ENCODE measurements around the gene BBX.

The BBX gene

DNA sequence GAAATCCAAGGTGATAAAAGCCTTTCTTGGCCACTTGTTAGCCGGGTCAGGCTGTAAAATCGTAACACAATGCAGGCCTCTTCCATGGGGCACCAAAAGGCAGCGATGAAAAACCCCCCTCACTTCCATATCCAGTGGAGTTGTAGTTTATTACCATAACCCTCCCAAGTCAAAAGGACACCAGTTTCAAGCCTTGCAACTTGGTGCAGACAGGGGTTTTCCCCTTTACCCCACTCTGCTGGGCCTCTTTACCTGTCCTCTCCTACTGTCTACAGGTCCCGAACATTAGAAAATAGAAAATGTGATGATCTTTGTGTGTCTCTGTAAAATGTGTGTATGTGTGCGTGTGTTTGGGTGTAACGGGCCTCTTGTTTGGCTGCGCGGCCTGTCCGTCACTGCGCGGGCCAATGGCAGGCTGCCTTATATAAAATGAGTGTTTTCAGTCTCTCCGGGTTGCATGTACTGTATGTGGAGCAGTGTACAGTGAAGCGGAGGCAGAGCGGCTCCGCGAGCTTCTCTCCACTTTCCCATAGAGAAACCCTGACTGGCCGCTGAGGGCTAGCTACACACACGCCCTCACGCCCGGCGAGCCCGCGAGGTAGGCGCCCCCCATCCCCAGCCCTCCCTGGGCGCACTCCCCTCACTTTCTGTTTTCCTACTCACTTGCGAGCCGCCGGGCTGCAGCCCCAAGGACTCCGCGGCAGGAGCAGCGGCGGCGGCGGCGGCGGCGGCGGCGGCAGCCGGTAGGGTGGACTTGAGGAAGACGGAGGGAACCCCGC, at the start of gene BBX:
TSS of gene BBX (plus strand) at position 453 of the 779 bp plus-strand sequence. CDS start 187,499 bp downstream, outside the sequence.
- peak within 1 kb of the TSS; percentile 97 for H3K4me3 Mint-ChIP-seq
- peaks cover 34% of the 10 kb centered on the region for H3K4me1 Mint-ChIP-seq
- H3K9me3 Mint-ChIP-seq, result no peaks in the 10 kb centered on the region
- no peaks in the 10 kb centered on the region for H3K27me3 Mint-ChIP-seq
- peak within 1 kb of the TSS; percentile 97 for H3K27ac Mint-ChIP-seq
- no peaks in the 10 kb centered on the region for H3K36me3 Mint-ChIP-seq

DNA sequence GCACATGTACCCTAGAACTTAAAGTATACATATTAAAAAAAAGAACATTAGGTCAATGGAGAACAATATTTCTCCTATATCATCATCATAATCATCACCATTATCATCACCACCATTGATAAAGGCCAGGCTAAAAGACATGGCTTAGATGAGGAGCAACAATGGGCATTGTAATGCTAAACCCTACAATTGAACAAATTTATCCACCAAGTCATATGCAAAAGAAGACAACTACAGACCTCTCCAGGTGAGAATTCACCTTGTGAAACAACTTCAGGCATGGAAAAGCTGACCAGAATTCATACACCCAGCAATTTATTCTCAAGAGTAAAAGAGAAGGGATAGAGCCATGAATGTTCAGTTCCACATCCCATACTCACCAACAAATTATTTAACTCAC, 46.3 kb upstream of the BBX start:
- Mint-ChIP-seq H3K4me3 (no peak overlapping the region), H3K27me3 (peaks cover 10% of the 10 kb centered on the region), H3K4me1 (no peaks in the 10 kb centered on the region), H3K36me3 (peaks cover 4% of the 10 kb centered on the region), H3K27ac (no peak overlapping the region), H3K9me3 (peaks cover 15% of the 10 kb centered on the region)

DNA sequence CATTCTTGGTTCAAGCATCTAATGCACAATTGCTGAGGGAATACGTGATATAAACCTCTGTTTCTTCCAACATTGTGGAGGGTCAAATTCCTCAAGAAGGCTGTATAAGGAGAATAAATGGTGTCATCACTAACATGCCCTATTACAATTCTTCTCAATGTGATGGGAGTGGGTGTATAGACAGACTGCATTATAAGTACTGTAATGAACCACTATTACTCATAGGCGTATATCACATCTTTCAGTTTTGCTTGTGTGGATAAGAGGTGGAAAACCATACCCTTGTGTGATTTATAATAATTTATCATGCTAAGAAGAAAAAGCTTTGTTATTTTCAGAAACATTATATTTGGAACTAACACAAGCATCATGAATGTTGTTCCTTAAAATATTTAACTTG, 35.3 kb upstream of the BBX start:
- H3K4me3 Mint-ChIP-seq, result no peak overlapping the region
- H3K36me3 Mint-ChIP-seq, result no peaks in the 10 kb centered on the region
- no peaks in the 10 kb centered on the region for H3K4me1 Mint-ChIP-seq
- no peaks in the 10 kb centered on the region for H3K27me3 Mint-ChIP-seq
- no peaks in the 10 kb centered on the region for H3K9me3 Mint-ChIP-seq
- no peak overlapping the region for H3K27ac Mint-ChIP-seq

DNA sequence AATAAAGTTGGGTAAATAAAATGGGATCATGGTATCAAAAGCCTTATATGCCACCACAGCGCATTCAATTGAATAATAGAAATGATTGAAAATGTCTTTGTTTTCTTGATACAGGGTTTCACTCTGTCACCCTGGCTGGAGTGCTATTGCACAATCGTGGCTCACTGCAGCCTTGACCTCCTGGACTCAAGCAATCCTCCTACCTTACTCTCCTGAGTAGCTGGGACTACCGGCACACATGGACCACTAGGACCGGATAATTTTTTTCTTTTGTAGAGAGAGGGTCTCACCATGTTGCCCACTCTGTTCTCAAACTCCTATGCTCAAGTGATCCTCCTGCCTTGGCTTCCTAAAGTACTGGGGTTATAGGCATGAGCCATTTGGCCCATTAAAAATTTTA, 33.8 kb upstream of the BBX start:
- H3K9me3 Mint-ChIP-seq, result no peaks in the 10 kb centered on the region
- H3K36me3 Mint-ChIP-seq, result no peaks in the 10 kb centered on the region
- H3K4me3 Mint-ChIP-seq, result no peak overlapping the region
- H3K4me1 Mint-ChIP-seq, result no peaks in the 10 kb centered on the region
- H3K27me3 Mint-ChIP-seq, result peaks cover 1% of the 10 kb centered on the region
- no peak overlapping the region for H3K27ac Mint-ChIP-seq

DNA sequence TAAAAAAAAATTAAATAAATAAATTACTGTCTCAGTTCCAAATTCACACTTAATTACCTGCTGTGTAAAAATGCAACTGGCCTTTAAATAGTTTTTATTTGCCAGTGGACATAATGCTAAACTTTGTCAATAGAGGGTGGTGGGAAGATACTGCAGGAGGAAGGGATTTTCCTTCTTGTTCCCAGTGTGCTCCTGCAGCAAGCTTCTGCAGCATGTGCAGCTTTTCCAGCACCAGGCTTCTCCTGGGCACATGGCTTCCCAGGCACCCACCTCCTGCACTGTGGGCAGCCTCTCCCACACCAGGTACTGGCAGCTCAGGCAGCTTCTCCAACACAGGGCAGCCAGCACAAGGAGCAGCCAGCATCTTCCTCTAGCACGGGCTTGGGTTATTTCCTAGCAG, 29.6 kb upstream of the BBX start:
- Mint-ChIP-seq H3K27me3 (peaks cover 2% of the 10 kb centered on the region), H3K4me3 (no peak overlapping the region), H3K27ac (no peak overlapping the region), H3K4me1 (no peaks in the 10 kb centered on the region), H3K9me3 (no peaks in the 10 kb centered on the region), H3K36me3 (no peaks in the 10 kb centered on the region)

DNA sequence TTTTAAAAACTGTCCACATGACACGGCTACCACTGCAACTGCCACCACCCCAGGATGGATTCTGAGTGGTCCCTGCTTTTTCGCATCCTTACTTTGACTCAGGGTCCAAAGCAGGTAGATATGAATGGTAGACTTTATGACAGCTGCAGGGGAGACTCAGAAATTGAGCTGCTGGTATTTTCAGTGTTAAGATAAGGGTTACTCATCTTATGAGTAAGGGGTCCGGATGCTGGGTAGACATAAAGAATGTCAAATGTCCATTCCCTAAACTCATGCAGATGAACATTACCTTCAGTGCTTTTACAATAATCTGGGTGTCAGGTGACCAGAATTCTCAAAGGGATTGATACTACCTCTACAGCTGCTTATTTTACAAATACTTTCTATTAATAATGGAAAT, 25.9 kb upstream of the BBX start:
- H3K4me3 Mint-ChIP-seq, result no peak overlapping the region
- no peaks in the 10 kb centered on the region for H3K4me1 Mint-ChIP-seq
- H3K27ac Mint-ChIP-seq, result no peak overlapping the region
- no peaks in the 10 kb centered on the region for H3K9me3 Mint-ChIP-seq
- H3K36me3 Mint-ChIP-seq, result no peaks in the 10 kb centered on the region
- peaks cover 2% of the 10 kb centered on the region for H3K27me3 Mint-ChIP-seq

DNA sequence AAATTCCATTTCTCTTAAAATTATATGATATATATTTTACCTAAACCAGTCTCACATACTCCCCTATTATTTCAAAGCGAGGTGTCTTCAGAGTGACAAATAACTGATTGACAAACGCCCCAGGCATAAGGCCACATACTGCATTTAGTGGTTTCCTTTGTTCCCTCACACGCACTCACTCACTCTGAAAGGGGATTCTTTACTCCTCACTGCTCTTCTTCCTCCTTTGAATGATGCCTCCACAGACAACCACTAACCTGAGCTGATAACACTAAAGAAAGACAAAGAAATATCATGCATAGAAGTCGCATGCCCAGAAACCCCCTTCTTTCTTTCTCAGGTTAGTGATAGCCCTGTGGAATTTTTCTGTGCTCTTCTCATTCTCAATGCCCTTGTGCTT, 24.1 kb upstream of the BBX start:
- H3K4me3 Mint-ChIP-seq, result no peak overlapping the region
- no peaks in the 10 kb centered on the region for H3K36me3 Mint-ChIP-seq
- H3K4me1 Mint-ChIP-seq, result no peaks in the 10 kb centered on the region
- H3K27ac Mint-ChIP-seq, result no peak overlapping the region
- H3K27me3 Mint-ChIP-seq, result peaks cover 2% of the 10 kb centered on the region
- no peaks in the 10 kb centered on the region for H3K9me3 Mint-ChIP-seq

DNA sequence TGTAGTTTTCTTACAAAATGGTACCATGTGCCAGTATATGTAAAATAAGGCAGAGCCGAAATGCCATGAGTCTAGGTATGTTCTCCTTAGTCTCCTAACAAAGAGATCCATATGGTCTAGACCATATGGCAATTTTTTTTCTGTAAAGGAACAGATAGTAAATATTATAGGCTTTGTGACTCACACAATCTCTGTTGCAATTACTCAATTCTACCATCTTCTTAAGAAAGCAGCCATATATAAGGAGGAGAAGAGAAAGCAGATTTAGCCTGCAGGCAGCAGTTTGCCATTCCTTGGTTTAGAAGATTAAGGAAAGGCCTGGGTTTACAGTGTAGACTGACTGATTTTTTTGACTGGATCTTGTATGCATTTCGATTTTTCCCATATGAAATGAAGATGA, 16.3 kb upstream of the BBX start:
- Mint-ChIP-seq H3K4me1 (no peaks in the 10 kb centered on the region), H3K36me3 (no peaks in the 10 kb centered on the region), H3K27me3 (peaks cover 4% of the 10 kb centered on the region), H3K9me3 (no peaks in the 10 kb centered on the region), H3K4me3 (no peak overlapping the region), H3K27ac (no peak overlapping the region)

DNA sequence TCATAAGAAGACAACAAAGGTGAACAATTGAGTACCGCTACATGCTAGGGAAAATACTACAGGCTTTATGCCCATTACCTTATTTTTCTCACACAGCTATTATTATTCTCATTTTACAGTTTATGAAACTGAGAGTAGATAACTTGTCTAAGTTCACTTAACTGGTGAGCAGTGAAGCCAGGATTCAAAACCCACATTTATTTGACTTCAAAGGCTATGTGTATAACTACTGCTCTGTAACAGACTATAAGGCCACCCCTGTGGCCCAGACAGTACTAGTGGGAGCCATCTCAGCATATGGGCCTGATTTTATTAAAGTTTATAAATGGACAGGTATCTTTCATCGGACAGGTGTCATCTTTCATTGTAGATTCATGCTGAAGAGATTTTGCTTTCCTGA, 14.4 kb upstream of the BBX start:
- no peak overlapping the region for H3K4me3 Mint-ChIP-seq

DNA sequence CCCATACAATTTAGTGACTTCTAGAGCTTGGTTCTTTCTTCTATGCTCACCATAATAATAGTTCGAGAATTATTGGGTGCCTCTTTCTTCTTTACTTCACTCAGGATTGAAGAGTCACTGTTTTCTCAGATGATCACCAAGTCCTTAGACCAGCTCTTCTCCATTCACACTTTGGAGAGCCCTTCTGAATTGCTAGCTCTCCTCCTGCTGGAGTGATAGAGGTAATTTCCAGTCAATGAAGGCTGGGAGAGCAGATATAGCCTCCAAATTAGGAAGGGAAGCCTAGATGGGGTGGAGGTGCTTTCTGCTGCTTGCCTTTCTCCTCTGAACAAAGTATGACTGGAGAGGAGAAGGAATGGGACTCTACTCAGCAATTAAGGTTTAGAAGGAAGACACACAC, 10.7 kb upstream of the BBX start:
- H3K27ac Mint-ChIP-seq, result no peak overlapping the region
- H3K9me3 Mint-ChIP-seq, result no peaks in the 10 kb centered on the region
- H3K4me3 Mint-ChIP-seq, result no peak overlapping the region
- H3K27me3 Mint-ChIP-seq, result peaks cover 6% of the 10 kb centered on the region
- no peaks in the 10 kb centered on the region for H3K36me3 Mint-ChIP-seq
- no peaks in the 10 kb centered on the region for H3K4me1 Mint-ChIP-seq

More for the DNA sequence above, 14.4 kb upstream of the BBX start:
- H3K4me1 Mint-ChIP-seq, result no peaks in the 10 kb centered on the region
- no peak overlapping the region for H3K27ac Mint-ChIP-seq
- peaks cover 5% of the 10 kb centered on the region for H3K27me3 Mint-ChIP-seq
- H3K36me3 Mint-ChIP-seq, result no peaks in the 10 kb centered on the region
- no peaks in the 10 kb centered on the region for H3K9me3 Mint-ChIP-seq

DNA sequence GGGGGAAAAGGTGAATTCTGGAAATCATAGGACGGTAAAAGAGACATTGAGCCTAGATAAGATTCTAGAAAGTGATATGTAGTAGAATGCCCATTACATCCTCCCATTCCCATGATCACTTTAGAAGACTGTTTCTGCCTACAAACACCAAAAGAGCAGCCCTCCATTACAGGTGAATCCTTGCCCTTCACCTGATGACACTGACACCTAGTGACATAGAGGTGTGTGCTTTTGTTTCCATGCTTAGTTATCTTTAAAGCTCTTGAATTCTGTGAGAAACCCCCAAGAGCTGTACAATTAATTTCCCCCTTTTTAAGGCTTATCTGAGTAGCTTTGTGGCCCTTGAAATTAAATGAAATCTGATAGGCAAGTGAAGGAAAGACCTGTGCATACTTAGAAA, 8.3 kb upstream of the BBX start:
- H3K27me3 Mint-ChIP-seq, result peaks cover 6% of the 10 kb centered on the region
- H3K4me3 Mint-ChIP-seq, result no peak overlapping the region
- H3K4me1 Mint-ChIP-seq, result no peaks in the 10 kb centered on the region
- no peak overlapping the region for H3K27ac Mint-ChIP-seq
- no peaks in the 10 kb centered on the region for H3K9me3 Mint-ChIP-seq
- no peaks in the 10 kb centered on the region for H3K36me3 Mint-ChIP-seq

DNA sequence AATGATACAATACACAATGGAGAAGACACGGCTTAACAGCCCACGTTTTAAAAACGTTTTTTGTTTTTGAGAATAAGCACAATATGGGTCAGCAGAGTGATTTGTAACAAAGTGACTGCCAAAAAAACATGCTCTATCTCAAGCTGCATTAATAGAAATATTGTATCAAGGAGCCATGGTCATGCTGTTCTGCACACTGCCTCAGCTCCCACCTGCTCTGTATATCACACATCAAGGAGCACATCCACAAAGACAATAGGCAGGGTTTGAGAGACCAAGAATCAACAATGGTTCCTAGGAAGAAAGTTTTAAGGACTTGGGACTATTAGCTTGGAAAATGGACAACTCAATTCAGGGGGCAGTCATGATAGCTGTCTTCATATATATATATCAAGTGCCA, 6.3 kb upstream of the BBX start:
- Mint-ChIP-seq H3K27ac (no peak overlapping the region), H3K36me3 (no peaks in the 10 kb centered on the region), H3K27me3 (peaks cover 3% of the 10 kb centered on the region), H3K4me3 (no peak overlapping the region), H3K9me3 (no peaks in the 10 kb centered on the region), H3K4me1 (peaks cover 1% of the 10 kb centered on the region)

DNA sequence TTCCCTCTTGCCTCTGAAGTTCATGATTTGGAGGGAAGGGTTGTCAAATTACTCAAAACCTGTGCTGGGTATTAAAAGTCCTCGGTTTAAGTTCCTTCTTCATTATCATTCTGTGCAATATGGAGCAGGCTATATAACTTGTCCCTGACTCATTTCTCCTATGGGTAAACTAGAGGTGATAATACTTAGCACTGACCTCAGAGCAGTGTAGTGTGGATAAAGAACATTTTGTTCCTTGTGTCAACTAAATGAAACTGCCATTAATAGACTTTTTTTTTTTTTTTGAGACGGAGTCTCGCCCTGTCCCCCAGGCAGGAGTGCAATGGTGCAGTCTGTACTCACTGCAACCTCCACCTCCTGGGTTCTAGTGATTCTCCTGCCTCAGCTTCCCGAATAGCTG, 2.2 kb upstream of the BBX start:
- H3K27ac Mint-ChIP-seq, result no peak overlapping the region
- H3K27me3 Mint-ChIP-seq, result peaks cover 2% of the 10 kb centered on the region
- no peaks in the 10 kb centered on the region for H3K36me3 Mint-ChIP-seq
- no peak overlapping the region for H3K4me3 Mint-ChIP-seq
- no peaks in the 10 kb centered on the region for H3K9me3 Mint-ChIP-seq
- H3K4me1 Mint-ChIP-seq, result peaks cover 13% of the 10 kb centered on the region

DNA sequence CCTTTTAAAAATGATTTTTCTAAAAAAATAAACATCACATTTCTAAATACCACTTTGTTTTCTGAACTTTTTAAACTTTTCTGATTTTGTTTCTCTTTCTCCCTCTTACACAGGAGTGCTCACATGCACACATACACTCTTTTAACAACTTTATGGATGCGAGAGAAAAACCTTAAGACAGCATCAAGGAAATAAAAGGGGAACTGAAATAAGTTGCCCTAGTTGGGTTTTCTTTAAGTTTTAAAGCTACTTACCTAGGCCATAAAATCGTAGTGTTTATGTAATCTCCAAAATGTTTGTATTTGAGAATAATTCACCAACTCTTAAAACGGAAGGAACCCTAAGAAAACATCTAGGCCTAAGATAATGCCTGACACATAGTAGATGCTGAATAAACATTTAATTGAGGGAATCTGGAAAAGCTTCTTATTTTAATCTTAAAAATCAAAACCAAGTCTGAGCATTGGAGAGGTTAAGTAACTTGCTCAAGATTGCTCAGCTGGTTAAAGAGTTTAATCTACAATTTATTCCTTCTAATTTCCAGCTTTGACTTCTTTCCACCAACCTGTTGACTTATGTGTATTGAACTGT, 1.2 kb upstream of the BBX start:
- Mint-ChIP-seq H3K27ac (no peak overlapping the region), H3K36me3 (no peaks in the 10 kb centered on the region), H3K9me3 (no peaks in the 10 kb centered on the region), H3K4me3 (no peak overlapping the region), H3K27me3 (peaks cover 1% of the 10 kb centered on the region), H3K4me1 (peaks cover 23% of the 10 kb centered on the region)

DNA sequence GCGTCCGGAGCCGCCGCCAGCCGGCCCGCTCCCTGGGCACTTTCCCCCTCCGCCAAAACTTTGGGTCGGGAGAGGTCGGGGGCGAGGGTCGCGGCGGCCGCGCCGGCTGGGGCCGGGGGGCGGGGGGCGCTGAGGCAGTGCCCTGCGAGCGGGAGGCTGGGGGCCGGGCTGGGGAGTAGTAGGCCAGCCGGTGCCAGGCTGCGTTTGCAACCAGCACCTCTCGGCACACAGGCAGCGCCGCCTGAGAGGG, 452 bp downstream of the BBX start:
- no peaks in the 10 kb centered on the region for H3K9me3 Mint-ChIP-seq
- peaks cover 40% of the 10 kb centered on the region for H3K4me1 Mint-ChIP-seq

DNA sequence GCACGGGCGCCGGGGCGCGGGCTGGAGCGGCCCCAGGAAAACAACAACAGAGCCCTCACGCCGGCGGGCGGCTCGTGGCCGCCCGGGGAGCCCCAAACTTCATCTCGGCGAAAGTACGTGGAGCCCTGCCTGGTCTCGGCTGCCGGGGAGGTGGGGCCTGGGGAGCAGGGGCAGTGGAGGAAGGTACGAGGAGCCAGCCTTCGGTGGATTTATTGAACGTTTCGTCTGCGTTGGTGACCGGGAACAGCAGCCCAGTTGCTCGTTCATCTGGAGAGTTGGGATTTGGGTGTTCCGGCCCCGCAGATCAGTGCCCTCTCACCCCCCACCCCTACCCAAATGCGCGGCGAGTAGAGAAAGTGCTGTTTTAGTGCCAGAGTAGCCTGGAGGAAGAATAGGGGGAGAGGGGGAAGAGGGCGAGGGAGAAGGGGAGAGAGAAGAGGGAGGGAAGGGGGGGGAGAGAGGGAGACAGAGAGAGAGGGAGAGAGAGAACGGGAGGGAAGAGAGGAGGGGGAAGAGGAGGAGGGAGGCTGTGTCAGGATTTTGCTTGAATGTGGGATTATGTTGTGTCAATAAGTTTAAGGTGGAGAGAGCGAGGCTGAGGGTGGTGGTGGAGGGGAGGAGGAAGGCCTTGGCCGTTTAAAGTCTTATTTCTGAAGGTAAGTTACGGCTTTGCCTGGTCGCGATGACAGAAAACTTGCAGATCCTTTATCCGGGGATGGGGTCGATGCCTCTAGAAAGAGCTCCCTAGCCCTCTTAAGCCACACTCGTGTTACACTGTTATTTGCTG, 970 bp downstream of the BBX start:
- H3K27ac Mint-ChIP-seq, result peak overlapping the region; percentile 97
- no peaks in the 10 kb centered on the region for H3K36me3 Mint-ChIP-seq
- no peaks in the 10 kb centered on the region for H3K27me3 Mint-ChIP-seq
- no peaks in the 10 kb centered on the region for H3K9me3 Mint-ChIP-seq
- peaks cover 45% of the 10 kb centered on the region for H3K4me1 Mint-ChIP-seq
- H3K4me3 Mint-ChIP-seq, result peak overlapping the region; percentile 97

More for the DNA sequence above, 452 bp downstream of the BBX start:
- no peaks in the 10 kb centered on the region for H3K27me3 Mint-ChIP-seq
- H3K27ac Mint-ChIP-seq, result no peak overlapping the region
- H3K4me3 Mint-ChIP-seq, result peak overlapping the region; percentile 97
- H3K36me3 Mint-ChIP-seq, result no peaks in the 10 kb centered on the region
